H9 (cell line): ENCODE data around the gene EGFL8. TPM values are rescaled to one million over a fixed set of nuclear protein-coding genes. Genes with fewer than 3 reads are reported as not detected.

Source experiments
- DNase-seq: peaks from one replicate; pipeline ENCODE4 v3.0.0-alpha.2; 2017
- H2AFZ ChIP-seq: one replicate; pipeline ENCODE4 v1.6.1; 2013; ENCODE audit warnings: mild to moderate bottlenecking, low read length, control low read depth, moderate library complexity
- H2AK5ac ChIP-seq: 2 replicates; pipeline ENCODE4 v1.6.1; 2013; ENCODE audit warnings: low read length, control low read depth, mixed read lengths; ENCODE audit not compliant: insufficient read length
- H2BK120ac ChIP-seq: one replicate; pipeline ENCODE4 v1.6.1; 2013; ENCODE audit warnings: low read depth, mild to moderate bottlenecking, low read length, control low read depth, inconsistent platforms; ENCODE audit not compliant: poor library complexity, severe bottlenecking
- H2BK12ac ChIP-seq: 2 replicates; pipeline ENCODE4 v1.6.1; 2013; ENCODE audit warnings: low read length, control low read depth, mixed read lengths, low read depth; ENCODE audit not compliant: insufficient read length
- H2BK15ac ChIP-seq: 2 replicates; pipeline ENCODE4 v1.6.1; 2013; ENCODE audit warnings: low read depth, low read length, control low read depth
- H2BK20ac ChIP-seq: one replicate; pipeline ENCODE4 v1.6.1; 2013; ENCODE audit warnings: low read depth, mild to moderate bottlenecking, low read length, control low read depth, inconsistent platforms; ENCODE audit not compliant: poor library complexity, severe bottlenecking
- H2BK5ac ChIP-seq: 2 replicates; pipeline ENCODE4 v1.6.1; 2013; ENCODE audit warnings: low read length, control low read depth, mixed read lengths; ENCODE audit not compliant: insufficient read length
- H3K14ac ChIP-seq: 2 replicates; pipeline ENCODE4 v1.6.1; 2013; ENCODE audit warnings: low read length, control low read depth; ENCODE audit not compliant: insufficient read depth
- H3K18ac ChIP-seq: 2 replicates; pipeline ENCODE4 v1.6.1; 2013; ENCODE audit warnings: low read depth, mild to moderate bottlenecking, mixed read lengths, low read length, control low read depth; ENCODE audit not compliant: insufficient read length
- H3K23ac ChIP-seq: 2 replicates; pipeline ENCODE4 v1.6.1; 2013; ENCODE audit warnings: low read length, control low read depth, mixed read lengths, low read depth; ENCODE audit not compliant: insufficient read length
- H3K23me2 ChIP-seq: 2 replicates; pipeline ENCODE4 v1.6.1; 2013; ENCODE audit warnings: low read depth, mild to moderate bottlenecking, mixed read lengths, low read length, control low read depth; ENCODE audit not compliant: insufficient read length, poor library complexity, severe bottlenecking
- H3K27ac ChIP-seq: 2 replicates; pipeline ENCODE4 v1.5.1; 2013; ENCODE audit warnings: low read length, control low read depth, mixed read lengths, low read depth; ENCODE audit not compliant: insufficient read length
- H3K27me3 ChIP-seq: 2 replicates; pipeline ENCODE4 v1.6.1; 2013; ENCODE audit warnings: low read length, control low read depth, inconsistent platforms; ENCODE audit not compliant: insufficient read depth
- H3K4ac ChIP-seq: 2 replicates; pipeline ENCODE4 v1.6.1; 2013; ENCODE audit warnings: low read depth, mild to moderate bottlenecking, control low read depth, inconsistent platforms, low read length, moderate library complexity
- H3K4me1 ChIP-seq: 2 replicates; pipeline ENCODE4 v1.6.1; 2013; ENCODE audit warnings: low read length, control low read depth, inconsistent platforms; ENCODE audit not compliant: insufficient read depth
- H3K4me2 ChIP-seq: 2 replicates; pipeline ENCODE4 v1.6.1; 2013; ENCODE audit warnings: low read length, control low read depth, mixed read lengths; ENCODE audit not compliant: insufficient read length, insufficient read depth
- H3K56ac ChIP-seq: 2 replicates; pipeline ENCODE4 v1.6.1; 2013; ENCODE audit warnings: low read depth, mild to moderate bottlenecking, mixed read lengths, low read length, control low read depth; ENCODE audit not compliant: insufficient read length
- H3K79me1 ChIP-seq: 2 replicates; pipeline ENCODE4 v1.6.1; 2013; ENCODE audit warnings: low read depth, mild to moderate bottlenecking, moderate library complexity, low read length, control low read depth, inconsistent platforms; ENCODE audit not compliant: insufficient read depth, poor library complexity, severe bottlenecking
- H3K79me2 ChIP-seq: 2 replicates; pipeline ENCODE4 v1.6.1; 2013; ENCODE audit warnings: low read length, control low read depth, inconsistent platforms; ENCODE audit not compliant: insufficient read depth
- H3K9ac ChIP-seq: 2 replicates; pipeline ENCODE4 v1.6.1; 2013; ENCODE audit warnings: low read length, control low read depth, mixed read lengths; ENCODE audit not compliant: insufficient read length; ENCODE audit errors: extremely low read depth
- H3K9me3 ChIP-seq: one replicate; pipeline ENCODE4 v1.6.1; 2013; ENCODE audit warnings: low read depth, low read length, inconsistent platforms; ENCODE audit not compliant: control insufficient read depth
- H3T11ph ChIP-seq: one replicate; pipeline ENCODE4 v1.6.1; 2013; ENCODE audit warnings: mild to moderate bottlenecking, low read length, control low read depth, inconsistent platforms
- H4K20me1 ChIP-seq: one replicate; pipeline ENCODE4 v1.6.1; 2013; ENCODE audit not compliant: control insufficient read depth, insufficient read length, insufficient read depth
- H4K5ac ChIP-seq: 2 replicates; pipeline ENCODE4 v1.6.1; 2013; ENCODE audit warnings: low read depth, mild to moderate bottlenecking, mixed read lengths, low read length, control low read depth; ENCODE audit not compliant: insufficient read length
- H4K8ac ChIP-seq: replicated peaks from 2 replicates; pipeline ENCODE4 v1.6.1; 2013; ENCODE audit warnings: low read length, control low read depth, mixed read lengths, low read depth; ENCODE audit not compliant: insufficient read length
- H4K91ac ChIP-seq: 2 replicates; pipeline ENCODE4 v1.6.1; 2013; ENCODE audit warnings: low read depth, mild to moderate bottlenecking, moderate library complexity, mixed read lengths, low read length, control low read depth; ENCODE audit not compliant: insufficient read length
- H3K27ac Mint-ChIP-seq, 3 experiments: 2 replicates in 2 of 3; 3 replicates in 1 of 3; pipeline ENCODE4 v1.8.0; 2020 to 2021; ENCODE audit warnings: mixed read lengths in 3 of 3, mild to moderate bottlenecking in 1 of 3, moderate library complexity in 1 of 3
- H3K27me3 Mint-ChIP-seq: 2 replicates; pipeline ENCODE4 v1.8.0; 2021; ENCODE audit warnings: low read depth, mild to moderate bottlenecking, moderate library complexity, mixed read lengths
- H3K36me3 Mint-ChIP-seq, 3 experiments: 2 replicates in 2 of 3; 3 replicates in 1 of 3; pipeline ENCODE4 v1.8.0; 2020 to 2021; ENCODE audit warnings: low read depth in 3 of 3, mixed read lengths in 3 of 3; ENCODE audit not compliant: insufficient read depth in 1 of 3
- H3K4me1 Mint-ChIP-seq, 2 experiments: 2 replicates each; pipeline ENCODE4 v1.8.0; 2020; ENCODE audit warnings: mixed read lengths in 2 of 2
- H3K4me3 Mint-ChIP-seq, 2 experiments: 2 replicates in 1 of 2; 3 replicates in 1 of 2; pipeline ENCODE4 v1.8.0; 2020 to 2021; ENCODE audit warnings: mild to moderate bottlenecking in 2 of 2, mixed read lengths in 2 of 2, moderate library complexity in 1 of 2
- H3K9me3 Mint-ChIP-seq, 2 experiments: 2 replicates in 1 of 2; 3 replicates in 1 of 2; pipeline ENCODE4 v1.8.0; 2020; ENCODE audit warnings: mild to moderate bottlenecking in 2 of 2, mixed read lengths in 2 of 2, moderate library complexity in 1 of 2
- WGBS: extraction: QIAGEN DNeasy Blood & Tissue Kit; methylation state at CpG from one replicate; pipeline ENCODE4 v1.1.7; 2013; ENCODE audit warnings: missing lambda C conversion rate, low lambda C conversion rate, mixed read lengths; ENCODE audit not compliant: insufficient read length; ENCODE audit errors: extremely low coverage; 5-methylcytosine and 5-hydroxymethylcytosine counted together
- total RNA-seq: library from RNA; stranded (reverse); gene quantifications from 2 replicates; pipeline ENCODE4 v1.2.1, GENCODE V29; 2021
- TF ChIP-seq, protein P1 (sequence below): fragments of 200-600 bp; sonication (generic); conservative IDR thresholded peaks from 3 replicates; pipeline ENCODE4 v1.8.0; 2021; ENCODE audit warnings: antibody characterized with exemption, mild to moderate bottlenecking

EGFL8 gene
- total RNA-seq, 1 experiment from 2014 or later, result 27.2 TPM

DNA sequence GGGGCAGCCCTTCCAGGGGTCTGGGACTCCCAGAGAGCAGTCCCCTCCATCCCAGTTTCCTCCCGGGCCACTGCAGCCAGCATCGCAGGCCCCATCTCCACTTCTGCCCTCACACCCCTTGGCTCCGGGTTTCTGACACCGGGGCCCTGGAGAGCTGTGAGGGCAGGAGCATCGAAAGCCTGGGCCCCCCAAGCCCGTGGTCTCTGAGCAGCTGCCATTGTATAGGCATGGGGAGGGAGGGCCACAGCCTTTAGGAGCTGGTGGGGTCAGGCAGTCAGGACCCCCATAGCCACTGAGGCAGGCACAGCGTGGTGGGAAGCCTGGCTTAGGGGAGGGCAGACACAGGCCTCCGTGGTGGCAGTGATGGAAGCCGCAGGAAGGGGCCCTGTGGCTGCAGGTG lies 37.8 kb downstream of the EGFL8 start:
- peaks cover 5% of the 10 kb centered on the region for H3K27me3 Mint-ChIP-seq
- Histone ChIP-seq H2BK15ac (no peak overlapping the region; the same call in 1 of the 2 replicates), H2AFZ (no peak overlapping the region), H3K27ac (no peak overlapping the region), H4K20me1 (no peaks in the 10 kb centered on the region), H2BK20ac (no peak overlapping the region), H2BK120ac (no peak overlapping the region), H4K91ac (no peak overlapping the region), H3K14ac (no peak overlapping the region), H3K18ac (no peak overlapping the region), H3K79me2 (no peaks in the 10 kb centered on the region), H2AK5ac (no peak overlapping the region), H3K23ac (no peak overlapping the region), H3K23me2 (no peaks in the 10 kb centered on the region), H3K4me1 (no peaks in the 10 kb centered on the region; the same call in 1 of the 2 replicates), H4K8ac (no peak overlapping the region), H3K79me1 (no peaks in the 10 kb centered on the region), H3K9ac (no peak overlapping the region), H3K4ac (no peak overlapping the region), H4K5ac (no peak overlapping the region), H3T11ph (no peak overlapping the region), H2BK12ac (no peak overlapping the region), H3K56ac (no peak overlapping the region), H3K4me2 (no peak overlapping the region), H3K9me3 (no peaks in the 10 kb centered on the region), H2BK5ac (no peak overlapping the region), H3K27me3 (no peaks in the 10 kb centered on the region)
- H3K9me3 Mint-ChIP-seq, result peaks cover 0 to 3% of the 10 kb centered on the region in 2 experiments; a peak in 2 of 5 replicates
- no peak overlapping the region for H3K4me3 Mint-ChIP-seq
- no peak overlapping the region for H3K27ac Mint-ChIP-seq
- TF ChIP-seq, protein P1, sequence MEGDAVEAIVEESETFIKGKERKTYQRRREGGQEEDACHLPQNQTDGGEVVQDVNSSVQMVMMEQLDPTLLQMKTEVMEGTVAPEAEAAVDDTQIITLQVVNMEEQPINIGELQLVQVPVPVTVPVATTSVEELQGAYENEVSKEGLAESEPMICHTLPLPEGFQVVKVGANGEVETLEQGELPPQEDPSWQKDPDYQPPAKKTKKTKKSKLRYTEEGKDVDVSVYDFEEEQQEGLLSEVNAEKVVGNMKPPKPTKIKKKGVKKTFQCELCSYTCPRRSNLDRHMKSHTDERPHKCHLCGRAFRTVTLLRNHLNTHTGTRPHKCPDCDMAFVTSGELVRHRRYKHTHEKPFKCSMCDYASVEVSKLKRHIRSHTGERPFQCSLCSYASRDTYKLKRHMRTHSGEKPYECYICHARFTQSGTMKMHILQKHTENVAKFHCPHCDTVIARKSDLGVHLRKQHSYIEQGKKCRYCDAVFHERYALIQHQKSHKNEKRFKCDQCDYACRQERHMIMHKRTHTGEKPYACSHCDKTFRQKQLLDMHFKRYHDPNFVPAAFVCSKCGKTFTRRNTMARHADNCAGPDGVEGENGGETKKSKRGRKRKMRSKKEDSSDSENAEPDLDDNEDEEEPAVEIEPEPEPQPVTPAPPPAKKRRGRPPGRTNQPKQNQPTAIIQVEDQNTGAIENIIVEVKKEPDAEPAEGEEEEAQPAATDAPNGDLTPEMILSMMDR, result no peak
- no CpG with 5 or more reads among the region's 9 CpGs for WGBS
- DNase-seq, result no peak
- peaks cover under 1 to 5% of the 10 kb centered on the region in 2 experiments; a peak in 3 of 4 replicates for H3K4me1 Mint-ChIP-seq
- no peaks in the 10 kb centered on the region for H3K36me3 Mint-ChIP-seq
